GM12878 (cell line): Measurements from ENCODE around the gene HYCC1. TPM values are rescaled to one million over a fixed set of nuclear protein-coding genes. Genes with fewer than 3 reads are reported as not detected.

Experiments used
- ATAC-seq: fragments of 200-7000 bp; cut with Tn5 transposase; 3 replicates; pipeline ENCODE4 v1.9.1; 2020; ENCODE audit warnings: mild to moderate bottlenecking, moderate library complexity
- BruUV-seq: library from RNA; stranded (reverse); fragments of 400-500 nt; replicated peaks from 2 replicates; lab custom pipeline; 2021; lab: Mats Ljungman, UMichigan
- CTCF ChIA-PET: fragments of 300-600 bp; sonication (Branson Sonifier 250); formaldehyde crosslinking; extraction: SDS; loops from one replicate; lab custom pipeline; 2021; ENCODE audit warnings: inconsistent platforms; lab: Yijun Ruan, JAX
- POLR2A ChIA-PET: fragments of 350-600 bp; formaldehyde crosslinking; extraction: SDS; loops from one replicate; lab custom pipeline; 2021; ENCODE audit warnings: inconsistent platforms; lab: Charles Lee
- RAD21 ChIA-PET: fragments of 300-600 bp; sonication (Branson Sonifier 250); formaldehyde crosslinking; loops from one replicate; lab custom pipeline; 2023; ENCODE audit warnings: antibody characterized with exemption; ENCODE audit not compliant: unreplicated experiment; lab: Charles Lee
- SMC1A ChIA-PET: fragments of 300-600 bp; sonication (Branson Sonifier 250); formaldehyde crosslinking; loops from one replicate; lab custom pipeline; 2023; ENCODE audit not compliant: unreplicated experiment, uncharacterized antibody; lab: Charles Lee
- DNase-seq: peaks from one replicate; pipeline ENCODE4 v3.0.0-alpha.2; 2011; ENCODE audit warnings: low read depth, low spot score
- FAIRE-seq: peaks from 3 replicates; lab custom pipeline; 2011; peaks lifted over from hg19 to GRCh38; lab: Jason Lieb, UNC
- H2AFZ ChIP-seq: 2 replicates; pipeline ENCODE4 v1.6.0; 2011; ENCODE audit warnings: low read depth, low read length, control low read depth; ENCODE audit not compliant: control insufficient read depth
- H3K27ac ChIP-seq: 2 replicates; pipeline ENCODE4 v1.5.1; 2011; ENCODE audit warnings: control low read depth; ENCODE audit not compliant: control insufficient read depth, insufficient read depth
- H3K27me3 ChIP-seq, 2 experiments: replicated peaks in 1 of 2; 2 replicates each; pipeline versions ENCODE4 v1.6.0 to v1.6.1; 2011; ENCODE audit warnings: low read length in 1 of 2; ENCODE audit not compliant: control insufficient read depth in 2 of 2, insufficient read depth in 2 of 2
- H3K36me3 ChIP-seq, 2 experiments: 2 replicates each; pipeline ENCODE4 v1.5.1; 2011; ENCODE audit warnings: low read length in 1 of 2; ENCODE audit not compliant: control insufficient read depth in 2 of 2, insufficient read depth in 2 of 2
- H3K4me1 ChIP-seq: 2 replicates; pipeline ENCODE4 v1.6.1; 2011; ENCODE audit warnings: mild to moderate bottlenecking, low read length, moderate library complexity, mixed read lengths; ENCODE audit not compliant: control insufficient read depth, insufficient read depth
- H3K4me2 ChIP-seq: 2 replicates; pipeline ENCODE4 v1.6.0; 2011; ENCODE audit warnings: control low read depth; ENCODE audit not compliant: control insufficient read depth, insufficient read depth
- H3K4me3 ChIP-seq: fragments of 200-600 bp; sonication (generic); 2 replicates; pipeline ENCODE4 v1.5.1; 2016
- H3K79me2 ChIP-seq: 2 replicates; pipeline ENCODE4 v1.6.0; 2011; ENCODE audit warnings: low read length; ENCODE audit not compliant: control insufficient read depth, insufficient read depth
- H3K9ac ChIP-seq: 2 replicates; pipeline ENCODE4 v1.8.0; 2011; ENCODE audit warnings: low read length, control low read depth, mixed read lengths; ENCODE audit not compliant: control insufficient read depth, insufficient read depth
- H3K9me3 ChIP-seq: replicated peaks from 3 replicates; pipeline ENCODE4 v1.5.1; 2011; ENCODE audit warnings: mild to moderate bottlenecking, low read length; ENCODE audit not compliant: control insufficient read depth, insufficient read depth
- H4K20me1 ChIP-seq: 2 replicates; pipeline ENCODE4 v1.6.0; 2011; ENCODE audit not compliant: control insufficient read depth, insufficient read depth
- BCLAF1 ChIP-seq: fragments of 450-650 bp; IDR thresholded peaks from 2 replicates; pipeline ENCODE4 v1.6.1; 2017; ENCODE audit warnings: antibody characterized with exemption, mild to moderate bottlenecking, moderate library complexity
- E4F1 ChIP-seq: fragments of 450-650 bp; IDR thresholded peaks from 2 replicates; pipeline ENCODE4 v1.6.1; 2018; ENCODE audit warnings: borderline replicate concordance, mild to moderate bottlenecking; ENCODE audit not compliant: partially characterized antibody
- ETV6 ChIP-seq, 2 experiments: fragments of 450-650 bp in 1 of 2; IDR thresholded peaks in 1 of 2; conservative IDR thresholded peaks in 1 of 2; 2 replicates each; pipeline ENCODE4 v1.6.1; 2014; ENCODE audit warnings: antibody characterized with exemption in 1 of 2, borderline replicate concordance in 1 of 2, low read depth in 1 of 2, mild to moderate bottlenecking in 1 of 2, moderate library complexity in 1 of 2
- FOXK2 ChIP-seq: fragments of 450-650 bp; IDR thresholded peaks from 2 replicates; pipeline ENCODE4 v1.6.1; 2017; ENCODE audit warnings: mild to moderate bottlenecking, moderate library complexity
- HDAC6 ChIP-seq: fragments of 200-600 bp; sonication (generic); IDR thresholded peaks from one replicate; pipeline ENCODE4 v1.8.0; 2017; ENCODE audit warnings: antibody characterized with exemption; ENCODE audit not compliant: unreplicated experiment
- HDGF ChIP-seq: fragments of 450-650 bp; IDR thresholded peaks from 2 replicates; pipeline ENCODE4 v1.6.1; 2016; ENCODE audit warnings: antibody characterized with exemption
- IRF5 ChIP-seq: fragments of 450-650 bp; IDR thresholded peaks from 2 replicates; pipeline ENCODE4 v1.6.1; 2017; ENCODE audit warnings: borderline replicate concordance
- MTA3 ChIP-seq: IDR thresholded peaks from 2 replicates; pipeline ENCODE4 v1.6.1; 2012; ENCODE audit warnings: low read length, inconsistent platforms, borderline replicate concordance
- RAD51 ChIP-seq: fragments of 450-650 bp; IDR thresholded peaks from 2 replicates; pipeline ENCODE4 v1.6.1; 2016; ENCODE audit warnings: moderate library complexity, mild to moderate bottlenecking, inconsistent platforms
- RFX5 ChIP-seq: IDR thresholded peaks from 2 replicates; pipeline ENCODE4 v1.6.1; 2011; ENCODE audit warnings: low read depth, low read length, improper control_type of control experiment
- STAT1 ChIP-seq: fragments of 450-650 bp; conservative IDR thresholded peaks from 2 replicates; pipeline ENCODE4 v1.6.1; 2014; ENCODE audit warnings: antibody characterized with exemption, mild to moderate bottlenecking
- TCF12 ChIP-seq: IDR thresholded peaks from 2 replicates; pipeline ENCODE4 v1.6.1; 2011; ENCODE audit warnings: low read depth, mild to moderate bottlenecking, low read length
- WGBS: methylation state at CpG from one replicate; pipeline ENCODE4 v1.1.6; 2016; ENCODE audit warnings: low lambda C conversion rate; ENCODE audit not compliant: insufficient replicate concordance, insufficient coverage; ENCODE audit errors: missing lambda C conversion rate; 5-methylcytosine and 5-hydroxymethylcytosine counted together
- in situ Hi-C: fragments of 300-500 bp; cut with MboI; formaldehyde crosslinking; loops from 9 replicates; pipeline ENCODE4 v1.14.3; 2018; ENCODE audit warnings: mixed read lengths
- intact Hi-C: fragments of 100-400 bp; cut with micrococcal nuclease; formaldehyde crosslinking; loops from one replicate; pipeline ENCODE4 v1.14.2; 2022; ENCODE audit not compliant: unreplicated experiment
- polyA plus RNA-seq, 11 experiments: library from polyadenylated mRNA; depleted of rRNA in 4 of 11; unstranded in 6 of 11; stranded (reverse) in 5 of 11; fragments of >200 nt; fragmentation: Nextera tagmentation in 4 of 11; fragmentation: Illumina TruSeq in 1 of 11; extraction: Ambion mirVana in 4 of 11; extraction: Trizol in 1 of 11; gene quantifications; 1 replicate in 1 of 11; 2 replicates in 10 of 11; pipeline versions ENCODE4 v1.2.1 to v1.2.3, GENCODE V29; 2011 to 2016; ENCODE audit warnings: inconsistent platforms in 2 of 11, missing spikeins in 2 of 11, low read depth in 1 of 11
- total RNA-seq, 4 experiments: library from RNA; depleted of rRNA in 3 of 4; stranded (reverse); fragments of >200 nt in 3 of 4; fragmentation: Illumina TruSeq in 1 of 4; extraction: Trizol in 1 of 4; gene quantifications; 2 replicates each; pipeline versions ENCODE4 v1.2.1 to v1.2.3, GENCODE V29; 2013 to 2021
- TF ChIP-seq, protein P1 (sequence below): fragments of 450-650 bp; IDR thresholded peaks from 2 replicates; pipeline ENCODE4 v1.6.1; 2017; ENCODE audit warnings: mild to moderate bottlenecking, moderate library complexity

Gene HYCC1
- total and polyA plus RNA-seq, 10 of the 15 experiments (the other 5 are each of a cell fraction or from before 2014, with no cell fraction given) = 8.5 to 62.9 (median 33.1) TPM

DNA sequence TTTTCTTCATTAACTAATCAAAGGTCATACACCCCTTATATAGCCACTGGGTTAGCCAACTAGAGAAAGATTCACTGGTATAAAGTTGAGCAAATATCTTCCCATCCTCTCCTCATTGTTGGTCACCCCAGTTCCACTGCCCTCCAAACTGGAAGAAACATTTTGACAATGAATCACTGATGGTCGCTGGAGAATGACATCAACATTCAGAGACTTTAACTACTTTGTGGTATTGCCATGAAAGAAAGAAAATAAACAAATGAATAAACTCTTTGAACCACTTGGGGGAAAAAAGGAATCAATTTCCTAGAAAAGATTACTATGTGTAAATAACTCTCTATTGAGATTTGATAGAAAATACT, 23.4 kb downstream of the HYCC1 start:
- Histone ChIP-seq H3K4me3 (no peak overlapping the region), H3K4me2 (no peak overlapping the region), H3K36me3 (peaks cover 0 to 3% of the 10 kb centered on the region in 2 experiments; a peak in 2 of 4 replicates), H3K79me2 (peaks cover 44% of the 10 kb centered on the region), H3K9me3 (peaks cover 7% of the 10 kb centered on the region; the same call in 2 of the 3 replicates), H3K4me1 (peaks cover 25% of the 10 kb centered on the region), H3K27me3 (no peaks in the 10 kb centered on the region), H3K9ac (no peak overlapping the region), H3K27ac (no peak overlapping the region), H4K20me1 (no peaks in the 10 kb centered on the region), H2AFZ (no peak overlapping the region)
- no TSS peak for BruUV-seq
- ChIA-PET POLR2A (interaction anchor here (0.6 kb wide), 2 partner anchors 95 to 365 kb away, joined by 4 to 11 read pairs; no protein-coding TSS in a partner anchor), RAD21 (interaction anchor here (1.4 to 1.8 kb wide), 2 partner anchors 17 to 22 kb away, joined by 3 to 4 read pairs; no protein-coding TSS in a partner anchor), CTCF (interaction anchor here (1.1 to 1.4 kb wide), 2 partner anchors 14 to 130 kb away, joined by 3 read pairs; no protein-coding TSS in a partner anchor), SMC1A (interaction anchor here (1.0 to 2.4 kb wide), 4 partner anchors 13 to 36 kb away, joined by 3 to 9 read pairs (median 5); no protein-coding TSS in a partner anchor)
- 100% methylated on average over 1 of the region's 1 CpG for WGBS
- FAIRE-seq (no peak), ATAC-seq (no peak), DNase-seq (no peak)
- in situ Hi-C loops (no loop called here), intact Hi-C loops (no loop called here)
- TF ChIP-seq STAT1 = no peak
- no peak for TF ChIP-seq ETV6 (conservative IDR thresholded peaks at IDR 0.05 in 1 of 2, IDR thresholded peaks at IDR 0.05 in 1 of 2; ENCODE audit: borderline replicate concordance in 1 of 2, low read depth in 1 of 2)
- TF ChIP-seq HDAC6 = no peak
- TF ChIP-seq BCLAF1 = no peak
- TF ChIP-seq TCF12 = no peak
- TF ChIP-seq, protein P1, sequence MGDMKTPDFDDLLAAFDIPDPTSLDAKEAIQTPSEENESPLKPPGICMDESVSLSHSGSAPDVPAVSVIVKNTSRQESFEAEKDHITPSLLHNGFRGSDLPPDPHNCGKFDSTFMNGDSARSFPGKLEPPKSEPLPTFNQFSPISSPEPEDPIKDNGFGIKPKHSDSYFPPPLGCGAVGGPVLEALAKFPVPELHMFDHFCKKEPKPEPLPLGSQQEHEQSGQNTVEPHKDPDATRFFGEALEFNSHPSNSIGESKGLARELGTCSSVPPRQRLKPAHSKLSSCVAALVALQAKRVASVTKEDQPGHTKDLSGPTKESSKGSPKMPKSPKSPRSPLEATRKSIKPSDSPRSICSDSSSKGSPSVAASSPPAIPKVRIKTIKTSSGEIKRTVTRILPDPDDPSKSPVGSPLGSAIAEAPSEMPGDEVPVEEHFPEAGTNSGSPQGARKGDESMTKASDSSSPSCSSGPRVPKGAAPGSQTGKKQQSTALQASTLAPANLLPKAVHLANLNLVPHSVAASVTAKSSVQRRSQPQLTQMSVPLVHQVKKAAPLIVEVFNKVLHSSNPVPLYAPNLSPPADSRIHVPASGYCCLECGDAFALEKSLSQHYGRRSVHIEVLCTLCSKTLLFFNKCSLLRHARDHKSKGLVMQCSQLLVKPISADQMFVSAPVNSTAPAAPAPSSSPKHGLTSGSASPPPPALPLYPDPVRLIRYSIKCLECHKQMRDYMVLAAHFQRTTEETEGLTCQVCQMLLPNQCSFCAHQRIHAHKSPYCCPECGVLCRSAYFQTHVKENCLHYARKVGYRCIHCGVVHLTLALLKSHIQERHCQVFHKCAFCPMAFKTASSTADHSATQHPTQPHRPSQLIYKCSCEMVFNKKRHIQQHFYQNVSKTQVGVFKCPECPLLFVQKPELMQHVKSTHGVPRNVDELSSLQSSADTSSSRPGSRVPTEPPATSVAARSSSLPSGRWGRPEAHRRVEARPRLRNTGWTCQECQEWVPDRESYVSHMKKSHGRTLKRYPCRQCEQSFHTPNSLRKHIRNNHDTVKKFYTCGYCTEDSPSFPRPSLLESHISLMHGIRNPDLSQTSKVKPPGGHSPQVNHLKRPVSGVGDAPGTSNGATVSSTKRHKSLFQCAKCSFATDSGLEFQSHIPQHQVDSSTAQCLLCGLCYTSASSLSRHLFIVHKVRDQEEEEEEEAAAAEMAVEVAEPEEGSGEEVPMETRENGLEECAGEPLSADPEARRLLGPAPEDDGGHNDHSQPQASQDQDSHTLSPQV = no peak
- no peak for TF ChIP-seq RFX5
- no peak for TF ChIP-seq FOXK2
- TF ChIP-seq RAD51 = no peak
- TF ChIP-seq E4F1 = no peak
- no peak for TF ChIP-seq IRF5
- TF ChIP-seq HDGF = no peak
- no peak for TF ChIP-seq MTA3
